GM12878 (cell line): ENCODE measurements around the gene MBNL1. TPM values are rescaled to one million over a fixed set of nuclear protein-coding genes. Genes with fewer than 3 reads are reported as not detected.

Source experiments
- ATF7 ChIP-seq: fragments of 450-650 bp; IDR thresholded peaks from 2 replicates; pipeline ENCODE4 v1.6.1; 2016; ENCODE audit warnings: low read depth, mild to moderate bottlenecking
- CHD2 ChIP-seq: IDR thresholded peaks from 2 replicates; pipeline ENCODE4 v1.6.1; 2011; ENCODE audit warnings: low read depth, low read length, improper control_type of control experiment, borderline replicate concordance
- KLF5 ChIP-seq: fragments of 450-650 bp; IDR thresholded peaks from 2 replicates; pipeline ENCODE4 v1.6.1; 2014; ENCODE audit warnings: mild to moderate bottlenecking; ENCODE audit not compliant: partially characterized antibody
- MTA2 ChIP-seq: fragments of 450-650 bp; IDR thresholded peaks from 2 replicates; pipeline ENCODE4 v1.6.1; 2016; ENCODE audit warnings: low read depth, mild to moderate bottlenecking, moderate library complexity
- MYB ChIP-seq: fragments of 150-350 bp; IDR thresholded peaks from 2 replicates; pipeline ENCODE4 v1.6.1; 2014; ENCODE audit warnings: mild to moderate bottlenecking, low read depth, low read length, borderline replicate concordance
- MYC ChIP-seq: IDR thresholded peaks from 2 replicates; pipeline ENCODE4 v1.6.1; 2011; ENCODE audit warnings: mild to moderate bottlenecking, low read length, moderate library complexity, inconsistent platforms; ENCODE audit not compliant: insufficient read depth, insufficient replicate concordance, insufficient read length, severe bottlenecking
- NR2F1 ChIP-seq: fragments of 450-650 bp; conservative IDR thresholded peaks from 2 replicates; pipeline ENCODE4 v1.6.1; 2017; ENCODE audit warnings: mild to moderate bottlenecking
- PML ChIP-seq: IDR thresholded peaks from 2 replicates; pipeline ENCODE4 v1.6.1; 2012; ENCODE audit warnings: low read length, inconsistent platforms
- POLR2A ChIP-seq: IDR thresholded peaks from 2 replicates; pipeline ENCODE4 v1.6.1; 2011; ENCODE audit warnings: low read depth, mild to moderate bottlenecking, low read length
- POLR2AphosphoS5 ChIP-seq: IDR thresholded peaks from 2 replicates; pipeline ENCODE4 v1.6.1; 2011; ENCODE audit warnings: mild to moderate bottlenecking, low read length, inconsistent platforms
- RAD21 ChIP-seq: IDR thresholded peaks from 2 replicates; pipeline ENCODE4 v1.6.1; 2011; ENCODE audit warnings: mild to moderate bottlenecking, low read depth, low read length, moderate library complexity; ENCODE audit not compliant: insufficient read depth
- RCOR1 ChIP-seq: conservative IDR thresholded peaks from 2 replicates; pipeline ENCODE4 v1.6.1; 2012; ENCODE audit warnings: low read depth, low read length, improper control_type of control experiment
- RUNX3 ChIP-seq: IDR thresholded peaks from 2 replicates; pipeline ENCODE4 v1.6.1; 2012; ENCODE audit warnings: low read length, inconsistent platforms
- SRF ChIP-seq, 2 experiments: IDR thresholded peaks; 2 replicates each; pipeline ENCODE4 v1.6.1; 2011; ENCODE audit warnings: low read depth in 2 of 2, low read length in 2 of 2, mild to moderate bottlenecking in 1 of 2, moderate library complexity in 1 of 2
- STAT1 ChIP-seq: fragments of 450-650 bp; conservative IDR thresholded peaks from 2 replicates; pipeline ENCODE4 v1.6.1; 2014; ENCODE audit warnings: antibody characterized with exemption, mild to moderate bottlenecking
- STAT3 ChIP-seq: IDR thresholded peaks from 2 replicates; pipeline ENCODE4 v1.6.1; 2011; ENCODE audit warnings: low read depth, low read length, improper control_type of control experiment
- TAF1 ChIP-seq: IDR thresholded peaks from 2 replicates; pipeline ENCODE4 v1.6.1; 2011; ENCODE audit warnings: mild to moderate bottlenecking, low read depth, low read length, borderline replicate concordance
- TBL1XR1 ChIP-seq: IDR thresholded peaks from 2 replicates; pipeline ENCODE4 v1.6.1; 2012; ENCODE audit warnings: low read depth, low read length, improper control_type of control experiment
- TCF3 ChIP-seq: IDR thresholded peaks from 2 replicates; pipeline ENCODE4 v1.6.1; 2012; ENCODE audit warnings: low read depth, mild to moderate bottlenecking, low read length, borderline replicate concordance; ENCODE audit not compliant: insufficient read depth
- WRNIP1 ChIP-seq: IDR thresholded peaks from 2 replicates; pipeline ENCODE4 v1.6.1; 2011; ENCODE audit warnings: low read depth, low read length, improper control_type of control experiment, borderline replicate concordance
- ZNF384 ChIP-seq: IDR thresholded peaks from 2 replicates; pipeline ENCODE4 v1.6.1; 2012; ENCODE audit warnings: low read depth, mild to moderate bottlenecking, low read length, improper control_type of control experiment, borderline replicate concordance
- ZZZ3 ChIP-seq: IDR thresholded peaks from 2 replicates; pipeline ENCODE4 v1.6.1; 2011; ENCODE audit warnings: low read depth; ENCODE audit not compliant: control insufficient read depth, insufficient read length
- polyA plus RNA-seq, 11 experiments: library from polyadenylated mRNA; depleted of rRNA in 4 of 11; unstranded in 6 of 11; stranded (reverse) in 5 of 11; fragments of >200 nt; fragmentation: Nextera tagmentation in 4 of 11; fragmentation: Illumina TruSeq in 1 of 11; extraction: Ambion mirVana in 4 of 11; extraction: Trizol in 1 of 11; gene quantifications; 1 replicate in 1 of 11; 2 replicates in 10 of 11; pipeline versions ENCODE4 v1.2.1 to v1.2.3, GENCODE V29; 2011 to 2016; ENCODE audit warnings: inconsistent platforms in 2 of 11, missing spikeins in 2 of 11, low read depth in 1 of 11
- total RNA-seq, 4 experiments: library from RNA; depleted of rRNA in 3 of 4; stranded (reverse); fragments of >200 nt in 3 of 4; fragmentation: Illumina TruSeq in 1 of 4; extraction: Trizol in 1 of 4; gene quantifications; 2 replicates each; pipeline versions ENCODE4 v1.2.1 to v1.2.3, GENCODE V29; 2013 to 2021
- TF ChIP-seq, protein P1 (sequence below), 3 experiments: IDR thresholded peaks in 2 of 3; conservative IDR thresholded peaks in 1 of 3; 2 replicates each; pipeline ENCODE4 v1.5.1; 2011; ENCODE audit warnings: low read depth in 3 of 3, low read length in 3 of 3, mild to moderate bottlenecking in 3 of 3, control low read depth in 2 of 3, moderate library complexity in 2 of 3, inconsistent platforms in 1 of 3, mixed read lengths in 1 of 3; ENCODE audit not compliant: control insufficient read depth in 2 of 3, insufficient read depth in 1 of 3; ENCODE audit errors: extremely low read depth in 1 of 3
- TF ChIP-seq, protein P2 (sequence below): IDR thresholded peaks from 2 replicates; pipeline ENCODE4 v1.6.1; 2011; ENCODE audit warnings: low read depth, mild to moderate bottlenecking, low read length, moderate library complexity, borderline replicate concordance; ENCODE audit errors: extremely low read depth
- TF ChIP-seq, protein P3 (sequence below): fragments of 450-650 bp; IDR thresholded peaks from 2 replicates; pipeline ENCODE4 v1.6.1; 2017; ENCODE audit warnings: mild to moderate bottlenecking, low read depth, inconsistent platforms; ENCODE audit not compliant: poor library complexity, severe bottlenecking

MBNL1 gene
- total and polyA plus RNA-seq, 10 of the 15 experiments (the other 5 are each of a cell fraction or from before 2014, with no cell fraction given) = 59.6 to 337 (median 143) TPM

DNA sequence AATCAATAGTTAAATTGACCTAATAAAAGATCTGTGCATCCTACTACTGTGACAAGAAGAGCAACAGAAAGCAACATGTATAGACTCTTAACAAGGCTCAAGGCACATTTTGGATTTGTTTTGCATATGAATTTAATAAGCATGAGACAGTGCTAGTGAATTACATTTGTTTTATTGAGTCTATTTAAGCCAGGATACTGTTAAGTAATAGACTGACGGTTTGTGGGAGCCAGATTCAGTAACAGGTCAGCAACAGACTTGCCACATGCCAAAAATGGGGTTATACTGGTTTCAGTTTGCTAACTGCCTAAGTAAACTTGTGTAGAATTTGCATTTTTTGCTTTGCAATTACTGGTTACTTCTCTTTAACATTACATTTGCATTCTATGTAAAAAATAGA is 54.0 kb downstream of the MBNL1 start (continued):
- no peak for TF ChIP-seq POLR2AphosphoS5
- TF ChIP-seq STAT3 = 0 out of 2 replicates have a peak, but pooled peaks have one; percentile 38
- TF ChIP-seq STAT1 = no peak
- TF ChIP-seq CHD2 = no peak
- TF ChIP-seq MTA2 = peak; percentile 54; the same call in 1 of the 2 replicates
- no peak for TF ChIP-seq POLR2A
- TF ChIP-seq ZNF384 = no peak
- TF ChIP-seq WRNIP1 = no peak
- TF ChIP-seq SRF (IDR thresholded peaks at IDR 0.05; ENCODE audit: low read depth in 2 of 2, low read length in 2 of 2) = peak in 1 of 2 experiments; percentile 85; a peak in 2 of 4 replicates
- no peak for TF ChIP-seq TBL1XR1
- TF ChIP-seq, protein P1, sequence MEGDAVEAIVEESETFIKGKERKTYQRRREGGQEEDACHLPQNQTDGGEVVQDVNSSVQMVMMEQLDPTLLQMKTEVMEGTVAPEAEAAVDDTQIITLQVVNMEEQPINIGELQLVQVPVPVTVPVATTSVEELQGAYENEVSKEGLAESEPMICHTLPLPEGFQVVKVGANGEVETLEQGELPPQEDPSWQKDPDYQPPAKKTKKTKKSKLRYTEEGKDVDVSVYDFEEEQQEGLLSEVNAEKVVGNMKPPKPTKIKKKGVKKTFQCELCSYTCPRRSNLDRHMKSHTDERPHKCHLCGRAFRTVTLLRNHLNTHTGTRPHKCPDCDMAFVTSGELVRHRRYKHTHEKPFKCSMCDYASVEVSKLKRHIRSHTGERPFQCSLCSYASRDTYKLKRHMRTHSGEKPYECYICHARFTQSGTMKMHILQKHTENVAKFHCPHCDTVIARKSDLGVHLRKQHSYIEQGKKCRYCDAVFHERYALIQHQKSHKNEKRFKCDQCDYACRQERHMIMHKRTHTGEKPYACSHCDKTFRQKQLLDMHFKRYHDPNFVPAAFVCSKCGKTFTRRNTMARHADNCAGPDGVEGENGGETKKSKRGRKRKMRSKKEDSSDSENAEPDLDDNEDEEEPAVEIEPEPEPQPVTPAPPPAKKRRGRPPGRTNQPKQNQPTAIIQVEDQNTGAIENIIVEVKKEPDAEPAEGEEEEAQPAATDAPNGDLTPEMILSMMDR (IDR thresholded peaks at IDR 0.05 in 2 of 3, conservative IDR thresholded peaks at IDR 0.05 in 1 of 3; ENCODE audit: control insufficient read depth in 2 of 3, extremely low read depth in 1 of 3, insufficient read depth in 1 of 3, low read depth in 3 of 3, low read length in 3 of 3) = no peak
- TF ChIP-seq, protein P2, sequence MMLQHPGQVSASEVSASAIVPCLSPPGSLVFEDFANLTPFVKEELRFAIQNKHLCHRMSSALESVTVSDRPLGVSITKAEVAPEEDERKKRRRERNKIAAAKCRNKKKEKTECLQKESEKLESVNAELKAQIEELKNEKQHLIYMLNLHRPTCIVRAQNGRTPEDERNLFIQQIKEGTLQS = no peak
- TF ChIP-seq MYC = no peak
- no peak for TF ChIP-seq TCF3
- TF ChIP-seq, protein P3, sequence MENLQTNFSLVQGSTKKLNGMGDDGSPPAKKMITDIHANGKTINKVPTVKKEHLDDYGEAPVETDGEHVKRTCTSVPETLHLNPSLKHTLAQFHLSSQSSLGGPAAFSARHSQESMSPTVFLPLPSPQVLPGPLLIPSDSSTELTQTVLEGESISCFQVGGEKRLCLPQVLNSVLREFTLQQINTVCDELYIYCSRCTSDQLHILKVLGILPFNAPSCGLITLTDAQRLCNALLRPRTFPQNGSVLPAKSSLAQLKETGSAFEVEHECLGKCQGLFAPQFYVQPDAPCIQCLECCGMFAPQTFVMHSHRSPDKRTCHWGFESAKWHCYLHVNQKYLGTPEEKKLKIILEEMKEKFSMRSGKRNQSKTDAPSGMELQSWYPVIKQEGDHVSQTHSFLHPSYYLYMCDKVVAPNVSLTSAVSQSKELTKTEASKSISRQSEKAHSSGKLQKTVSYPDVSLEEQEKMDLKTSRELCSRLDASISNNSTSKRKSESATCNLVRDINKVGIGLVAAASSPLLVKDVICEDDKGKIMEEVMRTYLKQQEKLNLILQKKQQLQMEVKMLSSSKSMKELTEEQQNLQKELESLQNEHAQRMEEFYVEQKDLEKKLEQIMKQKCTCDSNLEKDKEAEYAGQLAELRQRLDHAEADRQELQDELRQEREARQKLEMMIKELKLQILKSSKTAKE = peak; percentile 43
- TF ChIP-seq ATF7 = 0 out of 2 replicates have a peak, but pooled peaks have one; percentile 26
- TF ChIP-seq PML = peak; percentile 28; the same call in 1 of the 2 replicates
- TF ChIP-seq KLF5 = no peak
- TF ChIP-seq RAD21 = no peak
- TF ChIP-seq RUNX3 = peak; percentile 80
- TF ChIP-seq NR2F1 = peak; percentile 73
- TF ChIP-seq MYB = peak; percentile 93
- TF ChIP-seq ZZZ3 = no peak
- no peak for TF ChIP-seq RCOR1
- TF ChIP-seq TAF1 = no peak
